HG03095 (cell line): ENCODE results near the gene PTGER1.
"Not testable (repeated sequence)": the region's sequence is repeated elsewhere in the genome, so short reads cannot be mapped to it uniquely, and the experiment has no call there.

Experiments used
- ATAC-seq: cut with Tn5 transposase; IDR thresholded peaks from one replicate; pipeline ENCODE4 v1.9.1; 2021; ENCODE audit warnings: moderate library complexity; ENCODE audit not compliant: unreplicated experiment

PTGER1 gene

GRCh38 chr19:14476673-14477401 lies 1.7 kb upstream of the PTGER1 start:
- ATAC-seq, result no peak

DNA sequence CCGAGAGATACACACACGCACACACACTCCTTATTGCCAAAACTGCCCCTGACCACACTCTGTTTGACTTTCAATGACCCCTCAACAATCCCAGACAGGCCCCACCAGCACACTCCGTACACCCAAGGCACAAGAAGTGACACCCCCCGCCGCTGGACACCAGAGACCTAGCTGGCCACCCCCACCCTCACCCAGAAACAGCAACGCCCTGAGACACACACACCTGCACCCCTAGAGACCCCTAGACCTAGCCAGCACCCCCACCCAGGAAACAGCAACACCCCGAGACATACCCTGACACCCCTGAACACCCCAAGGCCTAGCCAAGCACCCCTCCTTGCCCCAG lies 1.1 kb upstream of the PTGER1 start:
- ATAC-seq, result no peak

DNA sequence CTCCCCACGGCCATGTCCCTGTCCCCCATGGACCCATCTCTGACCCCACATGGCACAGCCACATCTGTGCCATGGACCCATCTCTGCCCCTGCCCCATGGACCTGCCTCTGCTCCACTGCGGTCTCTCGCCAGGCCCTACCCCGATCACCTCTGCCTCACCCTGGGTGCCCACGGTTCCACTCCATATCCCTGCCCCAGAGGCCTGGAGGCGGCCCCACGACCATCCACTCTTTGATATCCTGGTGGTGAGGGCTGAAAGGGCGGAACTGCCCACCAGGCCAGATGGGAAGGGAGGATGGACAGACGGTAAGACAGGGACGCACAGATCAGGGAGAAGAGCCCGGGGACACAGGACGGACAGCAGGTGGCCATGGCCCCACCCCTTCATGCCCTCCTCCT lies 327 bp downstream of the PTGER1 start:
- ATAC-seq, result no peak

GRCh38 chr19:14473978-14474578 lies 1.1 kb downstream of the PTGER1 start:
- no peak for ATAC-seq

GRCh38 chr19:14473073-14473977 lies 1.8 kb downstream of the PTGER1 start:
- no peak for ATAC-seq

GRCh38 chr19:14472202-14472938 lies 2.8 kb downstream of the PTGER1 start:
- ATAC-seq, result no peak

- no peak for ATAC-seq
Measured at GRCh38 chr19:14471436-14472187, 3.5 kb downstream of the PTGER1 start.

DNA sequence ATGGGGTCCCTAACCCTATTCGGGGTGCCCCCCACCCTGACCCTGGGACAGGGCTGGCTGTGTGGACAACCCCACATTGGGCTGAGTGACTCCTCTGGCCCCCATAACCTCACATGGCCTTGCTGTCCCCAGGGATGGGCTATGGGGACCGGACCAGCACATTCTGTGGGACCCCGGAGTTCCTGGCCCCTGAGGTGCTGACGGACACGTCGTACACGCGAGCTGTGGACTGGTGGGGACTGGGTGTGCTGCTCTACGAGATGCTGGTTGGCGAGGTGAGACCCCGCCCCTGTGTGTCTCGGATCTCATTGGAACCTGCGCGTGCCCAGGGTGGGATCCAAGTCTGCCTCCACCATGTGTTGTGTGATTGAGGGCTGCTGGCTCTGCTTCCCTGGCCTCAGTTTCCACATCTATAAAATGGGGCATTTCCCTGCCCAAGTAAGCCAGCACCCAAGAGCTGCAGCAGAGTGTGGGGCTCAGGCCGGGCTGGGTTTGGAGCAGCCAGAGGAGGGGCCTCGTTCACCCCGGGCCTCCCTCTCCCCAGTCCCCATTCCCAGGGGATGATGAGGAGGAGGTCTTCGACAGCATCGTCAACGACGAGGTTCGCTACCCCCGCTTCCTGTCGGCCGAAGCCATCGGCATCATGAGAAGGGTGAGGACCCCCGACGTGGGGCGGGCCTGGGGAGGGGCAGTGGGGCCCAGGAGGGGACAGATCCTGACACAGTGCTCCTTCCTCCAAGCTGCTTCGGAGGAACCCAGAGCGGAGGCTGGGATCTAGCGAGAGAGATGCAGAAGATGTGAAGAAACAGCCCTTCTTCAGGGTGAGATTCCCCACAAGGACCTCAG lies 4.9 kb downstream of the PTGER1 start:
- no peak for ATAC-seq

DNA sequence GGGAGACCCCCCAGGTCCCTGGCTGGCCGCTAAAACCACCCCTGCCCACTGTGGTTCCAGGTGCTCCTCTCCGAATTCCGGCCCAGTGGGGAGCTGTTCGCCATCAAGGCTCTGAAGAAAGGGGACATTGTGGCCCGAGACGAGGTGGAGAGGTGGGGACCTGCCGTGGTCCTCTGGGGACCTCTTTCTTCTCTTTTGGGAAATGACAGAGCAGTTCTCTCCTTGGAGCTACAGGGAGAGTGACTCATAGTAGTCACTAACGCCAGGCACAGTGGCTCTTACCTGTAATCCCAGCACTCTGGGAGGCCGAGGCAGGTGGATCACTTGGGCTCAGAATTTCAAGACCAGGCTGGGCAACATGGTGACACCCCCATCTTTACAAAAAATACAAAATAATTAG lies 7.3 kb downstream of the PTGER1 start:
- ATAC-seq, result no peak

- ATAC-seq, result no peak
Measured at GRCh38 chr19:14467391-14467790, 7.8 kb downstream of the PTGER1 start.

DNA sequence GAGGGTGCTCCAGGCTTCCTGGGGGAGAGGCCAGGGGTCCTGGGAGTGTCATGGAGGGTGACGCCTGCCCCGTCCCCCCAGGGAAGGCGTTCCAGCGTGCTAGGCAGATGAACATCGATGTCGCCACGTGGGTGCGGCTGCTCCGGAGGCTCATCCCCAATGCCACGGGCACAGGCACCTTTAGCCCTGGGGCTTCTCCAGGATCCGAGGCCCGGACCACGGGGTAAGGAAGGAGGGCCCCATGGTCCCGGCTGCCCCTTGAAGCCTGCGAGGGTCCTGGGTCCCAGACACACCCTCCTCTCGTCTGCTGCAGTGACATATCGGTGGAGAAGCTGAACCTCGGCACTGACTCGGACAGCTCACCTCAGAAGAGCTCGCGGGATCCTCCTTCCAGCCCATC lies 11.4 kb downstream of the PTGER1 start:
- ATAC-seq, result no peak

DNA sequence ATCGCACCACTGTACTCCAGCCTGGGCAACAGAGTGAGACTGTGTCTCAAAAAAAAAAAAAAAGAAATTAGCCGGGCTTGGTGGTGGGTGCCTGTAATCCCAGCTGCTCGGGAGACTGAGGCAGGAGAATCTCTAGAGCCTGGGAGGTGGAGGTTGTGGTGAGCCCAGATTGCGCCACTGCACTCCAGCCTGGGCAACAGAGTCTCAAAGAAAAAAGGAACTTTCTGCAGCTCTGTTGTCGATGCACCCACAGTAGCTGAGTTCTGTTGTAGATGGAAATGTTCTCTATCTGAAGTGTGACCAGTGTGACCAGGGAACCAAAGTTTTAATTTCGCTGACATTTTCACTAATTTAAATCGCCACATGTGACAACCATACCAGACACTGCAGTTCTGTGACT lies 12.8 kb downstream of the PTGER1 start:
- ATAC-seq, result not testable (repeated sequence)

DNA sequence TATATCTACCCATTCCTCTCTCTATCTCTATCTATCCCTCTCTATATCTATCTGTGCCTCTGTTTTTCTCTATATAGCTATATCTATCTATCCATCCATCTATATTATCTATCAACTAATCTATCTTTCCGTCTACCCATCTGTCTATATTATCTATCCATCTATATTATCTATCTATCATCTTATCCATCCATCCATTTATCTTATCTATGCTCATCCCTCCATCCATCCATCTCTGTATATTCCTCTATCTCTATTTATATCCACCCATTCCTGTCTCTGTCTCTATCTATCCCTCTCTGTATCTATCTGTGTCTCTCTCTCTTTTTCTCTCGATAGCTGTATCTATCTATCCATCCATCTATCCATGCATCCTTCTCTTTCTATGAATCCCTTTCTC lies 14.2 kb downstream of the PTGER1 start:
- no peak for ATAC-seq

- no peak for ATAC-seq
Measured at GRCh38 chr19:14459703-14460102, 15.5 kb downstream of the PTGER1 start.

DNA sequence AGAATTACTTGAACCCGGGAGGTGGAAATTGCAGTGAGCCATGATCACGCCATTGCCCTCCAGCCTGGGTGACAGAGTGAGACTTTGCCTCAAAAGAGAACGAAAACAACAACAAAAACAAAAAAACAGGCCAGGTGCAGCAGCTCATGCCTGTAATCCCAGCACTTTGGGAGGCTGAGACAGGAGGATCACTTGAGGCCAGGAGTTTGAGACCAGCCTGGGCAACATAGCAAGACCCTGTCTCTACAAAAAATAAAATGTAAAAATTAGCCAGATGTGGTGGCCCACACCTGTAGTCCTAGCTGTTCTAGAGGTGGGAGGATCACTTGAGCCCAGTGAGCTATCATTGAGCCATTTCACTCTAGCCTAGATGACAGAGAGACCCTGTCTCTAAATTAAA lies 22.9 kb downstream of the PTGER1 start:
- ATAC-seq, result not testable (repeated sequence)

DNA sequence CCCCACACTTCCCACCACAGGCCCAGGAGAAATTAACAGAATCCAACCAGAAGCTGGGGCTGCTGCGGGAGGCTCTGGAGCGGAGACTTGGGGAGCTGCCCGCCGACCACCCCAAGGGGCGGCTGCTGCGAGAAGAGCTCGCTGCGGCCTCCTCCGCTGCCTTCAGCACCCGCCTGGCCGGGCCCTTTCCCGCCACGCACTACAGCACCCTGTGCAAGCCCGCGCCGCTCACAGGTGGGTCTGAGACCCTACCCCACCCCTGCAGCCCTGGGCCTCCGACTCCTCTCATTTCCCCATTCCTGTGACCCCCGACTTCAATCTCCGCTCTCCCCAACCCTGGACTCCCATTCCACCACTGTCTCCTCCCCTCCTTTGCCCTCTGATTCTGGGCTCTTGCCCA lies 24.3 kb downstream of the PTGER1 start:
- ATAC-seq, result no peak

DNA sequence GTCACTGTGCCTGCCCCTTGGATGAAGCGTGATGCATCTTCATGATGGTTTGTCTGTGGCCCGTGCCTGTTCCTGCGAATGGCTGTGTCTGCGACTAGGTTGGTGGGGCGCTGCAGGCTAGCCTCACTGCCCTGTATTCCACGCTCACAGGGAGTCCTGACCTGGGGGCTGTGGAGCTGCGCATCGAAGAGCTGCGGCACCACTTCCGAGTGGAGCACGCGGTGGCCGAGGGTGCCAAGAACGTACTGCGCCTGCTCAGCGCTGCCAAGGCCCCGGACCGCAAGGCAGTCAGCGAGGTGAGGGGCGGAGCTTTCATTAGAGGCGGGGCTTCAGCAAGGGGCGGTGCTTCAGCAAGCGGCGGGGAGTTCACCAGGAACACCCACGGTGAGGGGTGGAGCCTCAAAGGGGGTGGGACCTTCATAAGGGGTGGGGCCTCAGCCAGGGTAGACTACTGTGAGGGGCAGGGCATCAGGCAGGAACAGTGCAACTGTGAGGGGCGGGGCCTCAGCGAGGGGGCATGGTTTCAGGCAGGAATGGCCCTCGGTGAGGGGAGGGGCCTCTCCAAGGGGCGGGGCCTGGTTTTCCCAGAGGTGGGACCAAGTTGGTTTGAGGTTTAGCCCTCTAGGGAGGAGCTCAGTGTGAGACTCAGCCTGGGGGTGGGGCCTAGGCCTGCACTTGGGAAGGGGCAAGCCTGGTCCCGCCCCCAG lies 24.8 kb downstream of the PTGER1 start:
- ATAC-seq, result no peak

DNA sequence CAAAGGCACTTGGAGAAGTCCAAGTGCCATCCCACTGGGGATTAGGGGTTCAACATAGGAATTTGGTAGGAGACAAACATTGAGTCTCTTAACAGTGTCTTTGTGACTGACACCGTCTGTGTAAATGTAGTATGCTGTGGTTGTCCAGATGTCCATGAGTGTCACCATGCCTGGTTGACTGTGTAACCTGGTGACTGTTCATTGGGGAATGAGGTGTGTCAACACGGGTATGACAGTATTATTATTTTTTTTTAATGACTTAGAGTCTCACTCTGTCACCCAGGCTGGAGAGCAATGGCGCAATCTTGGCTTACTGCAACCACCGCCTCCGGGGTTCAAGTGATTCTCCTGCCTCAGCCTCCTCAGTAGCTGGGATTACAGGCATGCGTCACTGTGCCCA lies 25.8 kb downstream of the PTGER1 start:
- no peak for ATAC-seq
